Measurements from ENCODE around the gene STOX2. TPM values are rescaled to one million over a fixed set of nuclear protein-coding genes. Genes with fewer than 3 reads are reported as not detected.

STOX2 gene
- total RNA-seq, 3 donors from 2014 or later: 2.7 to 10.9 (median 4.3) TPM

GRCh38 chr4:183926950-183927349 is 21.8 kb downstream of the STOX2 start:
- intact Hi-C loops (cut with DNase I, micrococcal nuclease): no loop called here
- TF ChIP-seq CTCF (IDR thresholded peaks at IDR 0.05): no peak
- ATAC-seq (no peak), DNase-seq (no peak)
- Histone ChIP-seq H3K4me3 (no peak overlapping the region), H3K36me3 (ENCODE audit: low read depth) (no peaks in the 10 kb centered on the region), H3K9me3 (no peaks in the 10 kb centered on the region), H3K4me1 (ENCODE audit: low read depth) (no peaks in the 10 kb centered on the region)

GRCh38 chr4:183932576-183932975 is 27.5 kb downstream of the STOX2 start:
- Histone ChIP-seq H3K4me1 (ENCODE audit: low read depth) (no peaks in the 10 kb centered on the region), H3K4me3 (no peak overlapping the region), H3K36me3 (ENCODE audit: low read depth) (no peaks in the 10 kb centered on the region), H3K9me3 (no peaks in the 10 kb centered on the region)
- intact Hi-C loops (cut with DNase I, micrococcal nuclease): no loop called here
- no peak for TF ChIP-seq CTCF (IDR thresholded peaks at IDR 0.05)
- ATAC-seq (no peak), DNase-seq (no peak)

GRCh38 chr4:183934761-183935160 is 29.7 kb downstream of the STOX2 start:
- intact Hi-C loops (cut with DNase I, micrococcal nuclease): no loop called here
- Histone ChIP-seq H3K4me3 (no peak overlapping the region), H3K36me3 (ENCODE audit: low read depth) (no peaks in the 10 kb centered on the region), H3K9me3 (no peaks in the 10 kb centered on the region), H3K4me1 (ENCODE audit: low read depth) (no peaks in the 10 kb centered on the region)
- DNase-seq (no peak), ATAC-seq (no peak)
- TF ChIP-seq CTCF (IDR thresholded peaks at IDR 0.05): no peak

- Histone ChIP-seq H3K9me3 (no peaks in the 10 kb centered on the region), H3K36me3 (ENCODE audit: low read depth) (no peaks in the 10 kb centered on the region), H3K4me3 (no peak overlapping the region), H3K4me1 (ENCODE audit: low read depth) (no peaks in the 10 kb centered on the region)
- ATAC-seq (no peak), DNase-seq (no peak)
- intact Hi-C loops (cut with DNase I, micrococcal nuclease): no loop called here
- TF ChIP-seq CTCF (IDR thresholded peaks at IDR 0.05): no peak
Observed at GRCh38 chr4:183935355-183936005, 30.4 kb downstream of the STOX2 start.

GRCh38 chr4:183936047-183936446 is 30.9 kb downstream of the STOX2 start:
- Histone ChIP-seq H3K36me3 (ENCODE audit: low read depth) (no peaks in the 10 kb centered on the region), H3K4me3 (no peak overlapping the region), H3K9me3 (no peaks in the 10 kb centered on the region), H3K4me1 (ENCODE audit: low read depth) (no peaks in the 10 kb centered on the region)
- no peak for TF ChIP-seq CTCF (IDR thresholded peaks at IDR 0.05)
- DNase-seq (no peak), ATAC-seq (no peak)
- intact Hi-C loops (cut with DNase I, micrococcal nuclease): no loop called here

All from mucosa of descending colon (tissue), 3 donors.